ENCODE data around the gene SH3BP4. TPM values are rescaled to one million over a fixed set of nuclear protein-coding genes. Genes with fewer than 3 reads are reported as not detected.

The SH3BP4 gene
- total and polyA plus RNA-seq, 2 of the 8 experiments (the other 6 are each of a cell fraction or from before 2014, with no cell fraction given): 28.3 to 35.4 TPM

DNA sequence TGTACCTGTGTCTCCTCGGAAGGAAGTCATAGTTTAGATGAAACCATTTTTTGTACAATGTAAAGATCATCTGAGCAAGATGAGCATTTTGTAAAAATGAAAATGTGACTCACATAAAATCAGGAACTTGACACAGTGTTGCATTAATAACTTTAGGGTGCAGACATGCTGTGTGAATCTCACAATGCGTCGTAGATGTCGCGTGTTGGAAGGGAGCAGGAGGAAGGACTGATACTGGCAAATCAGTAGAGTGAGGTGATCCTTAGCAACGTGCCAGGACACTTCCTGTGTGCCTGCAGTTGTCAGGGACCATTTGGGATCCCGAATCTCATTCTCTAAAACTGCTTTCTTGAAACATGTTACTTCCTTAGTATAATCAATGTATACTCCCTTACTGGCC lies 103.1 kb downstream of the SH3BP4 start:
- no peak overlapping the region for H3K14ac ChIP-seq (ENCODE audit: insufficient read length)
- peaks cover 0 to 2% of the 10 kb centered on the region in 2 experiments for H4K20me1 ChIP-seq (replicated peaks in 1 of 2; ENCODE audit: control insufficient read depth in 1 of 2, insufficient read depth in 2 of 2, low read length in 2 of 2)
- no peak overlapping the region for H3K27ac ChIP-seq (ENCODE audit: low read depth, low read length)
- 0 out of 4 replicates have a peak, but pooled peaks cover 0 to 4% of the 10 kb centered on the region in 2 experiments for H3K79me2 ChIP-seq (ENCODE audit: control insufficient read depth in 1 of 2, insufficient read depth in 2 of 2, low read length in 2 of 2)
- H3K27me3 ChIP-seq (replicated peaks in 1 of 4; ENCODE audit: control insufficient read depth in 3 of 4, extremely low read depth in 1 of 4, insufficient read depth in 3 of 4, low read length in 3 of 4): no peaks in the 10 kb centered on the region; a peak in 1 of 7 replicates
- no peak overlapping the region for H2BK12ac ChIP-seq (ENCODE audit: low read depth, low read length)
- ChIA-PET CTCF (ENCODE audit: partially characterized antibody) (interaction anchor here (0.9 to 6.1 kb wide), 11 partner anchors 10 to 305 kb away, joined by 3 to 26 read pairs (median 5); no protein-coding TSS in a partner anchor), POLR2A (ENCODE audit: partially characterized antibody) (no interaction called here)
- WGBS, 2 experiments (ENCODE audit: extremely low coverage in 1 of 2, insufficient coverage in 1 of 2, insufficient read length in 1 of 2, insufficient replicate concordance in 2 of 2, low coverage in 1 of 2, low lambda C conversion rate in 2 of 2, missing lambda C conversion rate in 1 of 2): 91% methylated on average over 7 of the region's 7 CpGs; no CpG with 5 or more reads in 1 of the 2 experiments
- FAIRE-seq (no peak), DNase-seq (ENCODE audit: low read depth in 1 of 2, low spot score in 2 of 2) (no peak)
- no peak overlapping the region for H4K5ac ChIP-seq (ENCODE audit: insufficient read length, low read depth, low read length)
- peaks cover 0 to 40% (median 20%) of the 10 kb centered on the region in 4 experiments; a peak in 5 of 8 replicates for H3K36me3 ChIP-seq (ENCODE audit: control insufficient read depth in 2 of 4, insufficient read depth in 4 of 4, low read length in 3 of 4)
- no peak overlapping the region for H4K8ac ChIP-seq (ENCODE audit: extremely low read depth, insufficient read depth, low read length)
- H3K4me1 ChIP-seq (replicated peaks in 1 of 4; ENCODE audit: control insufficient read depth in 3 of 4, insufficient read depth in 4 of 4, low read length in 3 of 4): no peaks in the 10 kb centered on the region; a peak in 1 of 7 replicates
- H2BK15ac ChIP-seq (ENCODE audit: low read length): no peak overlapping the region
- no peak overlapping the region for H2BK20ac ChIP-seq (ENCODE audit: low read length)
- no peak overlapping the region for H3K18ac ChIP-seq (ENCODE audit: extremely low read depth, low read length)
- H3K9ac ChIP-seq (replicated peaks in 1 of 4; ENCODE audit: extremely low read depth in 1 of 4, low read depth in 3 of 4, low read length in 3 of 4): no peak overlapping the region
- H3K4me3 ChIP-seq (ENCODE audit: extremely low read depth in 1 of 4, insufficient read depth in 2 of 4, low read depth in 3 of 4, low read length in 4 of 4): no peak overlapping the region
- no peaks in the 10 kb centered on the region; the same call in 1 of the 2 replicates for H3K23me2 ChIP-seq (ENCODE audit: low read depth, low read length)
- H3K23ac ChIP-seq (ENCODE audit: insufficient read length): no peak overlapping the region
- no peak overlapping the region for H2AFZ ChIP-seq (ENCODE audit: low read length)
- H2BK5ac ChIP-seq (ENCODE audit: low read depth, low read length): no peak overlapping the region
- no peak overlapping the region for H3K4ac ChIP-seq (replicated peaks; ENCODE audit: insufficient read length, low read depth, low read length)
- no peak overlapping the region for H3K4me2 ChIP-seq (ENCODE audit: insufficient read depth in 1 of 2, low read depth in 2 of 2, low read length in 2 of 2)
- H2AK5ac ChIP-seq (ENCODE audit: low read depth, low read length): no peak overlapping the region
- H3K9me3 ChIP-seq (ENCODE audit: insufficient read depth in 2 of 2, low read depth in 1 of 2, low read length in 1 of 2): no peaks in the 10 kb centered on the region
- H3K56ac ChIP-seq (replicated peaks; ENCODE audit: insufficient read length, low read depth, low read length): no peak overlapping the region
- H4K91ac ChIP-seq (replicated peaks; ENCODE audit: insufficient read length, low read length): no peak overlapping the region
- no peak overlapping the region for H2BK120ac ChIP-seq (replicated peaks; ENCODE audit: low read depth, low read length)
- 0 out of 2 replicates have a peak, but pooled peaks cover 10% of the 10 kb centered on the region for H3K79me1 ChIP-seq (ENCODE audit: low read depth, low read length)
- TF ChIP-seq SP2 (IDR thresholded peaks at IDR 0.05; ENCODE audit: low read length) (no peak), RFX5 (IDR thresholded peaks at IDR 0.05; ENCODE audit: borderline replicate concordance, low read depth, low read length) (no peak), KDM4A (IDR thresholded peaks at IDR 0.05; ENCODE audit: low read depth, low read length, severe bottlenecking) (no peak), RBBP5 (IDR thresholded peaks at IDR 0.05; ENCODE audit: borderline replicate concordance, low read depth, low read length) (no peak), RXRA (IDR thresholded peaks at IDR 0.05; ENCODE audit: insufficient read depth, low read depth, low read length) (no peak), SRF (IDR thresholded peaks at IDR 0.05; ENCODE audit: low read depth, low read length) (no peak), HDAC2 (IDR thresholded peaks at IDR 0.05; ENCODE audit: borderline replicate concordance in 1 of 2, low read depth in 2 of 2, low read length in 2 of 2) (no peak), ASH2L (IDR thresholded peaks at IDR 0.05; ENCODE audit: low read length) (no peak), NRF1 (IDR thresholded peaks at IDR 0.05; ENCODE audit: low read depth, low read length) (no peak), NANOG (IDR thresholded peaks at IDR 0.05; ENCODE audit: insufficient read depth, low read depth, low read length, poor library complexity, severe bottlenecking) (no peak), RAD21 (IDR thresholded peaks at IDR 0.05 in 1 of 2, conservative IDR thresholded peaks at IDR 0.05 in 1 of 2; ENCODE audit: low read depth in 2 of 2, low read length in 2 of 2) (no peak)
- TF ChIP-seq, protein P1, sequence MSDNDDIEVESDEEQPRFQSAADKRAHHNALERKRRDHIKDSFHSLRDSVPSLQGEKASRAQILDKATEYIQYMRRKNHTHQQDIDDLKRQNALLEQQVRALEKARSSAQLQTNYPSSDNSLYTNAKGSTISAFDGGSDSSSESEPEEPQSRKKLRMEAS (IDR thresholded peaks at IDR 0.05): no peak
